Thyroid gland (tissue), 4 donors: ENCODE data around the gene CTSL.
"Not testable (repeated sequence)": the region's sequence is repeated elsewhere in the genome, so short reads cannot be mapped to it uniquely, and the experiment has no call there.

Experiments used
- CTCF ChIP-seq, 6 experiments: fragments of 200-600 bp in 3 of 6; fragments of 450-650 bp in 3 of 6; sonication (generic) in 3 of 6; IDR thresholded peaks; one replicate each; pipeline ENCODE4 v1.5.1; 2016 to 2019; ENCODE audit warnings: antibody characterized with exemption in 6 of 6, mild to moderate bottlenecking in 2 of 6, inconsistent platforms in 1 of 6, moderate library complexity in 1 of 6
- POLR2A ChIP-seq, 2 donors: fragments of 450-650 bp; IDR thresholded peaks; one replicate each; pipeline ENCODE4 v1.6.1; 2017; ENCODE audit warnings: antibody characterized with exemption in 2 of 2, mild to moderate bottlenecking in 2 of 2, moderate library complexity in 1 of 2

GRCh38 chr9:87744247-87744646, 18.3 kb downstream of the CTSL start:
- TF ChIP-seq POLR2A, CTCF (IDR thresholded peaks at IDR 0.05): not testable (repeated sequence)
